K562 (cell line): ENCODE results near the gene SERPINA6. TPM values are rescaled to one million over a fixed set of nuclear protein-coding genes. Genes with fewer than 3 reads are reported as not detected.

ENCODE experiments used
- ATAC-seq: fragments of 200-7000 bp; cut with Tn5 transposase; 3 replicates; pipeline ENCODE4 v1.9.1; 2020; ENCODE audit warnings: moderate library complexity
- BruUV-seq: library from RNA; stranded (reverse); fragments of 400-500 nt; replicated peaks from 2 replicates; lab custom pipeline; 2021; lab: Mats Ljungman, UMichigan
- CTCF ChIA-PET: fragments of 300-600 bp; formaldehyde crosslinking; extraction: SDS; loops from one replicate; lab custom pipeline; 2021; ENCODE audit warnings: low intra/inter-chr PET ratio; lab: Yijun Ruan, JAX
- POLR2A ChIA-PET: fragments of 300-600, 350-650 bp; sonication (Branson Sonifier 250); formaldehyde crosslinking; extraction: SDS; loops from one replicate; lab custom pipeline; 2021; ENCODE audit warnings: antibody characterized with exemption, inconsistent platforms; lab: Yijun Ruan, JAX
- DNase-seq, 4 experiments: peaks; one replicate each; pipeline versions ENCODE4 v3.0.0 to v3.0.0-alpha.2; 2011 to 2018; ENCODE audit warnings: low spot score in 3 of 4, mixed read lengths in 3 of 4; ENCODE audit errors: extremely low read depth in 1 of 4
- FAIRE-seq: peaks from 2 replicates; lab custom pipeline; 2011; peaks lifted over from hg19 to GRCh38; lab: Jason Lieb, UNC
- H2AFZ ChIP-seq: 2 replicates; pipeline ENCODE4 v1.6.0; 2011; ENCODE audit warnings: low read depth, low read length, control low read depth, inconsistent platforms
- H3K27ac ChIP-seq: fragments of 200-600 bp; 3 replicates; pipeline ENCODE4 v1.8.0; 2011; ENCODE audit warnings: low read depth, mild to moderate bottlenecking, control low read depth, inconsistent platforms, low read length, moderate library complexity, mixed read lengths; ENCODE audit errors: extremely low read depth
- H3K27me3 ChIP-seq, 2 experiments: fragments of 300-600 bp in 1 of 2; 2 replicates in 1 of 2; 3 replicates in 1 of 2; pipeline versions ENCODE4 v1.6.0 to v1.8.0; 2011; ENCODE audit warnings: inconsistent platforms in 2 of 2, low read length in 2 of 2, mild to moderate bottlenecking in 1 of 2, mixed read lengths in 1 of 2, moderate library complexity in 1 of 2; ENCODE audit not compliant: control insufficient read depth in 2 of 2, insufficient read depth in 2 of 2
- H3K36me3 ChIP-seq: fragments of 300-600 bp; 3 replicates; pipeline ENCODE4 v1.8.0; 2011; ENCODE audit warnings: mild to moderate bottlenecking, low read length, inconsistent platforms; ENCODE audit not compliant: control insufficient read depth, insufficient read depth
- H3K4me1 ChIP-seq, 2 experiments: fragments of 200-600 bp in 1 of 2; replicated peaks in 1 of 2; 2 replicates in 1 of 2; 3 replicates in 1 of 2; pipeline versions ENCODE4 v1.5.1 to v1.8.0; 2011; ENCODE audit warnings: inconsistent platforms in 2 of 2, low read length in 2 of 2, mild to moderate bottlenecking in 1 of 2, mixed read lengths in 1 of 2, moderate library complexity in 1 of 2; ENCODE audit not compliant: control insufficient read depth in 2 of 2, insufficient read depth in 2 of 2
- H3K4me2 ChIP-seq: 2 replicates; pipeline ENCODE4 v1.6.1; 2011; ENCODE audit warnings: low read length, control low read depth, inconsistent platforms, mixed read lengths; ENCODE audit not compliant: insufficient read depth
- H3K4me3 ChIP-seq: fragments of 200-600 bp; sonication (generic), shearing (Covaris generic); 2 replicates; pipeline ENCODE4 v1.5.1; 2016; ENCODE audit warnings: control low read depth, inconsistent platforms
- H3K79me2 ChIP-seq: fragments of 200-600 bp; 3 replicates; pipeline ENCODE4 v1.8.0; 2011; ENCODE audit warnings: low read length, inconsistent platforms; ENCODE audit not compliant: control insufficient read depth, insufficient read depth
- H3K9ac ChIP-seq, 2 experiments: 2 replicates each; pipeline versions ENCODE4 v1.6.0 to v1.6.1; 2011; ENCODE audit warnings: low read depth in 2 of 2, low read length in 2 of 2, control low read depth in 1 of 2, inconsistent platforms in 1 of 2, mild to moderate bottlenecking in 1 of 2, mixed read lengths in 1 of 2; ENCODE audit not compliant: insufficient read depth in 1 of 2
- H3K9me1 ChIP-seq: one replicate; pipeline ENCODE4 v1.6.0; 2011; ENCODE audit warnings: inconsistent platforms, mild to moderate bottlenecking, low read length, moderate library complexity; ENCODE audit not compliant: control insufficient read depth, insufficient read depth
- H3K9me3 ChIP-seq: replicated peaks from 2 replicates; pipeline ENCODE4 v1.5.1; 2011; ENCODE audit warnings: low read depth, low read length, inconsistent platforms; ENCODE audit not compliant: control insufficient read depth, insufficient read depth
- H4K20me1 ChIP-seq: replicated peaks from 2 replicates; pipeline ENCODE4 v1.6.1; 2011; ENCODE audit warnings: low read length, inconsistent platforms, mixed read lengths; ENCODE audit not compliant: control insufficient read depth, insufficient read depth
- CTCF ChIP-seq, 3 experiments: IDR thresholded peaks in 2 of 3; conservative IDR thresholded peaks in 1 of 3; 2 replicates each; pipeline ENCODE4 v1.5.1; 2011 to 2012; ENCODE audit warnings: low read length in 3 of 3, mild to moderate bottlenecking in 3 of 3, control low read depth in 2 of 3, improper control_type of control experiment in 1 of 3, inconsistent platforms in 1 of 3, low read depth in 1 of 3, mixed read lengths in 1 of 3, moderate library complexity in 1 of 3; ENCODE audit not compliant: insufficient read depth in 2 of 3
- RHOXF2B ChIP-seq: fragments of 250-450 bp; sonication (Bioruptor Pico); conservative IDR thresholded peaks from 2 replicates; pipeline ENCODE4 v1.5.1; 2021
- SNRNP70 ChIP-seq: fragments of 200-400 bp; formaldehyde crosslinking; optimal IDR thresholded peaks from 2 replicates; pipeline ENCODE3; 2017; ENCODE audit warnings: low read depth, low read length
- SRSF9 ChIP-seq: fragments of 200-400 bp; formaldehyde crosslinking; IDR thresholded peaks from 2 replicates; pipeline ENCODE4 v1.6.1; 2017; ENCODE audit warnings: low read depth, low read length, borderline replicate concordance
- XRCC3 ChIP-seq: fragments of 450-650 bp; IDR thresholded peaks from 2 replicates; pipeline ENCODE4 v1.6.1; 2017; ENCODE audit warnings: mild to moderate bottlenecking, moderate library complexity
- ZNF165 ChIP-seq: fragments of 250-450 bp; sonication (Bioruptor Pico); IDR thresholded peaks from 2 replicates; pipeline ENCODE4 v1.4.0; 2020; ENCODE audit warnings: borderline replicate concordance
- ZNF197 ChIP-seq: fragments of 200-800 bp; sonication (Bioruptor generic); IDR thresholded peaks from 2 replicates; pipeline ENCODE4 v1.6.1; 2016; ENCODE audit warnings: low read depth, missing genetic modification characterization, missing compliant biosample characterization
- WGBS: fragments of 100-300 bp; shearing (Covaris generic); methylation state at CpG from one replicate; pipeline ENCODE4 v1.1.6; 2016; ENCODE audit warnings: low coverage, mixed read lengths; ENCODE audit not compliant: insufficient coverage; ENCODE audit errors: missing lambda C conversion rate; 5-methylcytosine and 5-hydroxymethylcytosine counted together
- in situ Hi-C: fragments of 300-500 bp; cut with MboI; formaldehyde crosslinking; loops from 4 replicates; pipeline ENCODE4 v1.15.0; 2018; ENCODE audit warnings: inconsistent platforms, mixed read lengths
- intact Hi-C: fragments of 100-400 bp; cut with micrococcal nuclease; formaldehyde crosslinking; loops from 2 replicates; pipeline ENCODE4 v1.14.2; 2022
- polyA plus RNA-seq, 8 experiments: library from polyadenylated mRNA; depleted of rRNA in 4 of 8; stranded (reverse) in 5 of 8; unstranded in 3 of 8; fragments of >200 nt; fragmentation: Nextera tagmentation in 2 of 8; fragmentation: Illumina TruSeq in 1 of 8; extraction: Ambion mirVana in 2 of 8; extraction: Trizol in 1 of 8; gene quantifications; 2 replicates each; pipeline versions ENCODE4 v1.2.1 to v1.2.3, GENCODE V29; 2011 to 2014; ENCODE audit warnings: inconsistent platforms in 1 of 8, missing spikeins in 1 of 8
- total RNA-seq, 7 experiments: library from RNA; depleted of rRNA in 6 of 7; stranded (reverse); fragments of >200 nt in 6 of 7; fragmentation: Illumina TruSeq in 2 of 7; extraction: Trizol in 2 of 7; gene quantifications; 2 replicates each; pipeline versions ENCODE4 v1.2.1 to v1.2.3, GENCODE V29; 2011 to 2021; ENCODE audit warnings: low replicate concordance in 1 of 7
- TF ChIP-seq, protein P1 (sequence below): fragments of 250-450 bp; sonication (Bioruptor Pico); IDR thresholded peaks from 2 replicates; pipeline ENCODE4 v1.5.0; 2022; ENCODE audit warnings: mild to moderate bottlenecking

The SERPINA6 gene
- total and polyA plus RNA-seq, 9 of the 15 experiments (the other 6 are each of a cell fraction or from before 2014, with no cell fraction given) = not detected

DNA sequence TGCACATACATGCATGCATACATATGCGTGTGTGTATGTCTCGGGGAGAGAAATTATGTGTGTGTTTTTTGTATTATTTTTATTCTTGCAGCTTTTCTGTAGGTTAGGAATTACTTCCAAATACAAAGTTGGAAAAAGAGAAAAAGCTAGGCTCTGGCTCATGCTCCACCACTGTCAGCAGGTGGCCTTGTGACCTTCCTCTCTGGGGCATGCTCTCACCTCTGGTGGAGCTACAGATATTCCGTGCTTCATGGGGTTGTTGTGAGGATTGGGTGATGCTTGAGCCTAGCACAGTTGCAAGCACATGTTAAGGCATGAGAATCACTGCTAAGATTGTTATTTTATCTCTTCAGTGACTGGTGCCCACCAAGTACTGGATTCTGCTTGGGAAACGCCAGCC is 6.7 kb upstream of the SERPINA6 start (continued):
- TF ChIP-seq, protein P1, sequence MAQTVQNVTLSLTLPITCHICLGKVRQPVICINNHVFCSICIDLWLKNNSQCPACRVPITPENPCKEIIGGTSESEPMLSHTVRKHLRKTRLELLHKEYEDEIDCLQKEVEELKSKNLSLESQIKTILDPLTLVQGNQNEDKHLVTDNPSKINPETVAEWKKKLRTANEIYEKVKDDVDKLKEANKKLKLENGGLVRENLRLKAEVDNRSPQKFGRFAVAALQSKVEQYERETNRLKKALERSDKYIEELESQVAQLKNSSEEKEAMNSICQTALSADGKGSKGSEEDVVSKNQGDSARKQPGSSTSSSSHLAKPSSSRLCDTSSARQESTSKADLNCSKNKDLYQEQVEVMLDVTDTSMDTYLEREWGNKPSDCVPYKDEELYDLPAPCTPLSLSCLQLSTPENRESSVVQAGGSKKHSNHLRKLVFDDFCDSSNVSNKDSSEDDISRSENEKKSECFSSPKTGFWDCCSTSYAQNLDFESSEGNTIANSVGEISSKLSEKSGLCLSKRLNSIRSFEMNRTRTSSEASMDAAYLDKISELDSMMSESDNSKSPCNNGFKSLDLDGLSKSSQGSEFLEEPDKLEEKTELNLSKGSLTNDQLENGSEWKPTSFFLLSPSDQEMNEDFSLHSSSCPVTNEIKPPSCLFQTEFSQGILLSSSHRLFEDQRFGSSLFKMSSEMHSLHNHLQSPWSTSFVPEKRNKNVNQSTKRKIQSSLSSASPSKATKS (CRISPR knock-in tag) = no peak
- TF ChIP-seq CTCF (IDR thresholded peaks at IDR 0.05 in 2 of 3, conservative IDR thresholded peaks at IDR 0.05 in 1 of 3; ENCODE audit: insufficient read depth in 2 of 3, low read depth in 1 of 3, low read length in 3 of 3) (no peak), RHOXF2B (CRISPR knock-in tag) (no peak), SNRNP70 (no peak), ZNF165 (CRISPR knock-in tag) (no peak), SRSF9 (no peak)

DNA sequence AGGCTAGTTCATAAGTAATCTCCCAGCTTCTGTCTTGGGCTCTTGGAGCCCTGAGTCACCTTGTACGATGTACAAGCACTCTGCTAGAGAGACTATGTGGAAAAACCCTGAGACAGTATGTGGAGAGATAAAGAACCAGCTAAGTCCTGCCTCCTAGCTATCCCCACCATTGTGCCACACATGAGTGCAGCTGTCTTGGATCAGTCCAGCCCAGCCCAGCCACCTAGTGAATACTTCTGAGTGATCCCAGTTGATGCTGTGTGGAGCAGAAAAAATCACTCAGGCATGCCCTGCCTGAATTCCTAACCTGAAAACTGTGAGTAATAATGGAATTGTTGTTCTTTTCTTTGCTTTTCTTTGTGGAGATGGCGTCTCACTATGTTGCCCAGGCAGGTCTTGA is 5.1 kb upstream of the SERPINA6 start:
- no peak for ATAC-seq
- Histone ChIP-seq H3K9me1 (no peaks in the 10 kb centered on the region), H3K36me3 (no peaks in the 10 kb centered on the region), H2AFZ (no peak overlapping the region), H4K20me1 (no peaks in the 10 kb centered on the region), H3K9me3 (no peaks in the 10 kb centered on the region), H3K4me2 (no peak overlapping the region), H3K4me3 (no peak overlapping the region), H3K79me2 (no peaks in the 10 kb centered on the region), H3K4me1 (no peaks in the 10 kb centered on the region), H3K27ac (no peak overlapping the region), H3K27me3 (no peaks in the 10 kb centered on the region), H3K9ac (no peak overlapping the region)
- CTCF ChIA-PET = no interaction called here
- in situ Hi-C loops = no loop called here
- intact Hi-C loops = no loop called here
- POLR2A ChIA-PET = no interaction called here
- TF ChIP-seq ZNF197 (CRISPR knock-in tag) (no peak), XRCC3 (no peak)
- FAIRE-seq = no peak
- BruUV-seq = no TSS peak
- DNase-seq = no peak
- 0% methylated on average over 2 of the region's 2 CpGs for WGBS
